Subcutaneous adipose tissue (tissue), 4 donors: ENCODE results near the gene HMX3. TPM values are rescaled to one million over a fixed set of nuclear protein-coding genes. Genes with fewer than 3 reads are reported as not detected.

Experiments used
- total RNA-seq, 4 donors: library from RNA; depleted of rRNA; stranded (reverse); fragments of >200 nt; gene quantifications; one replicate each; pipeline ENCODE4 v1.1.0, GENCODE V29; 2016
- TF ChIP-seq, protein P1 (sequence below): fragments of 450-650 bp; IDR thresholded peaks from one replicate; pipeline ENCODE4 v1.5.1; 2016; ENCODE audit warnings: low read depth, mild to moderate bottlenecking, control low read depth, antibody characterized with exemption, moderate library complexity

HMX3 gene
- total RNA-seq, 4 donors from 2014 or later = not detected

DNA sequence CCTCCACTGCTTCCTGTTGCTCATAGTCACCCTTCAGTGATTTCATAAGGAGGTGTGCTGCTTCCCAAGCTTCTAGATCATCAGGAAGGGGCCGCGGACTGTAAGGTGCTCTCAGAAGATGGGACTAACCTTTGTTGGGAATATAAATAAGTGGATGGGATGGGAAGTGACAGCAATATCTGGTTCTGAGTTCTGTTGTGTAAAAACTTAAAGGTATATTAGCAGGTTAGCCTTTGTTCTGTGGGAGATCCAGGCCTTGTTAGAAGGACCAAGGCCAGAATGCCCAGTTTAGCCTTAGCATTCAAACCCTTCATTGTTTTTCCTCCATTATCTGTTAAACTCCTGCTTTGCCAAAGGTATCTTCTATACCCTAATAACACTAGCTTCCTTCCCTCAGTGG, 30.8 kb downstream of the HMX3 start:
- TF ChIP-seq, protein P1, sequence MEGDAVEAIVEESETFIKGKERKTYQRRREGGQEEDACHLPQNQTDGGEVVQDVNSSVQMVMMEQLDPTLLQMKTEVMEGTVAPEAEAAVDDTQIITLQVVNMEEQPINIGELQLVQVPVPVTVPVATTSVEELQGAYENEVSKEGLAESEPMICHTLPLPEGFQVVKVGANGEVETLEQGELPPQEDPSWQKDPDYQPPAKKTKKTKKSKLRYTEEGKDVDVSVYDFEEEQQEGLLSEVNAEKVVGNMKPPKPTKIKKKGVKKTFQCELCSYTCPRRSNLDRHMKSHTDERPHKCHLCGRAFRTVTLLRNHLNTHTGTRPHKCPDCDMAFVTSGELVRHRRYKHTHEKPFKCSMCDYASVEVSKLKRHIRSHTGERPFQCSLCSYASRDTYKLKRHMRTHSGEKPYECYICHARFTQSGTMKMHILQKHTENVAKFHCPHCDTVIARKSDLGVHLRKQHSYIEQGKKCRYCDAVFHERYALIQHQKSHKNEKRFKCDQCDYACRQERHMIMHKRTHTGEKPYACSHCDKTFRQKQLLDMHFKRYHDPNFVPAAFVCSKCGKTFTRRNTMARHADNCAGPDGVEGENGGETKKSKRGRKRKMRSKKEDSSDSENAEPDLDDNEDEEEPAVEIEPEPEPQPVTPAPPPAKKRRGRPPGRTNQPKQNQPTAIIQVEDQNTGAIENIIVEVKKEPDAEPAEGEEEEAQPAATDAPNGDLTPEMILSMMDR = no peak

DNA sequence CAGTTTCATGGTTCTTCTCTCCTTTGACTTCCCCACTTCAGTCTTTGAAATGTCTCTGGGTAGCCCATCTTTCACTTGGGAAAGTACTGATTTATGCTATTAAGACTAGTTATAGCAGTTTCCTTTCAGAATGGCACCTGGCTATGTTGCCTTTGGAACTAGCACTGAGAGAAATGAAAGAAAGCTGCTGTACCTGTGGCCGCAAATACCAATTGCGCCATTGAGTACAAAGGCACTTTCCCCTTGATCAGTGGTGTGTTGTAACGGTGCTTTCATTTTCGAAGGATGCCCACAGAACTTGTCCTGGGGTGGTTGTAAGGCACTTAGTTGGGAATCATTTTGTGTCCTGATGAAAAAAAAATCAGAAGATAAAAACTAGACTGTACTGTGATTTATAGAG, 35.2 kb downstream of the HMX3 start:
- TF ChIP-seq, protein P1 = no peak

DNA sequence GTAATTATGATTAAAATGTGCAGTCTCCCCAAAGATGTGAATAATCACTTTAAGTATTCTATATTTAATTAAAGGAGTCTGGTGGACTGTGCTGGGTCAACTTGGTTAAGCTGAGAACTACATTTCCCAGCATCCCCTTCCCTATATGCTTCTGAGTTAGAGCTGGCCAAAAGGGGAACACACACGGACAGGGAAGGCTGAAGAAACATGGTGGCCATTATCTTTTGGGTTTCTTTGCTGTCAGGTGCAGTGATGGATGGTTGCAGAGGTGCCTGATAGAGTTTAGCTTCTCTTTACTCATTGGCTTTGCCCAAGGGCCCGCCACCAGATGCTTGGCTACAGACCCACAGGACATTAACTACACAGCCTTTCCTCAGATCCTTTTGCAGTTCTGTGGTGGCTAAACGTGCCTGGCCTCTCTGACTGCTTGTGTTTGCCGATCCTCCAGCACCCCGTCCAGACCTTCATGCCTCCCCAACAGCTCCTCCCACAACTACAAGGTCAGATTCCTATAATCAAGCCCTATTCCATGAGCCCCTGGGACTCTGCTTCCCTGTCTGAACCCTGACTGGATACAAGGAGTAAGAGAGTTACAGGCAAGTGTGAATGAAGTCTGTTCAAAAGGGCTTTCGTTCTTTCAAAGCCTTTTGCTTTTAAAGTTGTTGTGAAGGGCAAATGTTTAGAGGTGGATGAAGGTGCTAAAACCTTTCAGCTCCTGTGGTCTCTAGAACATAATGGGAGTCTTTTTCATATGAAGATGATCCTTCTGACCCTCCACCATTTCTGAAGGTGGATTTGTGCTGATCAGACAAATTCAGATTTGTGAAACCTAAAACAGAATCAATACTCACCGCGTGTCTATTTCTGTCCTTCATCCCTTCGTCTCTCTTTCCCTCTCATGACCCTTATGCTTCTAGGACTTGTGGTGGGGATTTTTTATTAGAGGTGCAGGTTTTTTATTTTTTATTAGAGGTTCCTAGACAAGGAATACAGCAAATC, 39.9 kb downstream of the HMX3 start:
- TF ChIP-seq, protein P1 = no peak

DNA sequence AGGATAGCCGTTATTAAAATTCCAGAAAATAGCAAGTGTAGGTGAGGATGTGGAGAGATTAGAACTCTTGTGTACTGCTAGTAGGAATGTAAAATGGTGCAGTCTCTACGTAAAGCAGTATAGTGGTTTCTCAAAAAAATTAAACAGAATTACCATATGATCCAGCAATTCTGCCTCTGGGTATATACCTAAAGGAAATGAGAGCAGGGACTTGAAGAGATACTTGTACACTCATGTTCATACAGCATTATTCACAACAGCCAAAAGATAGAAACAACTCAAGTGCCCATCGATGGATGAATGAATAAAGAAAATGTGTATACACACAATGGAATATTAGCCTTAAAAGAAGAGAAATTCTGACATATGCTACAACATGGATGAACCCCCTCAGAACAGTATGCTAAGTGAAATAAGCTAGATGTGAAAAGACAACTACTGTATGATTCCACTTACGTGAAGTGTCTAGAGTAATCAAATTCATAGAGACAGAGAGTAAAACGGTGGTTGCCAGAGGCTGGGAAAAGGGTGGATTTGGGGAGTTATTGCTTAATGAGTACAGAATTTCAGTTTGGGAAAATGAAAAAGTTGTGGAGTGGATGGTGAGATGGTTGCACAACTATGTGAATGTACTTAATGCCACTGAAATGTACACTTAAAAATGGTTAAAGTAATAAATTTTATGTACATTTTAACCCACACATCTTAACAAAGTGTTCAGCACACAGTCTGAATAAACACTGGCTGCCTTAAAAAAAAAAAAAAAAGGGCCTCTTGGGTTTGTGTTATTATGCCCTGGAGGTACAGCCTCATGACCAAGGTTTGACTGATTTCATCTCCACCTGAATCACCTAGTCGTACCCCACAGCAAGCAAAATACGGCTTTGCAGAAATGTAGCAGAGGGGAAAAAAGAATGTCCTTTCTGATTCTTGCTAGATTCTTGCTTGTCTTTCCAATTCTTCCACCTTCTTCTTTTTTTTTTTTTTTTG, 44.6 kb downstream of the HMX3 start:
- TF ChIP-seq, protein P1 = no peak

DNA sequence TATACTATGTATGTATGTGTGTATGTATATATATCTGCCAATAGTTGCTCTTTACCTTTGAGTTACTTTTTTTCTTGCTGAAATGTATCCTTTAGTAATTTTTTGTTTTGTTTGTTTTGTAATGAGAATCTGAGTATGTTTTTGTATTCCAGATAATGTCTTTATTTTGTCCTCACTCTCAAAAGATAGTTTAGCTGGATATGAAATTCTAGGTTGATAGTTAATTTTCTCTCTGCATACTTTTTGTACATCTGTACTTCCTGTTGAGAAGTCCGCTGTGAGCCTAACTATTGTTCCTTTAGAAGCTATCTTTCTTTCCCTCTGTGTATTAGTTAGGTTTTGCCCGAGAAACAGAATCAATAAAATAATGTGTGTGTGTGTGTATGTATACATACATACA, 48.0 kb downstream of the HMX3 start:
- TF ChIP-seq, protein P1 = no peak

DNA sequence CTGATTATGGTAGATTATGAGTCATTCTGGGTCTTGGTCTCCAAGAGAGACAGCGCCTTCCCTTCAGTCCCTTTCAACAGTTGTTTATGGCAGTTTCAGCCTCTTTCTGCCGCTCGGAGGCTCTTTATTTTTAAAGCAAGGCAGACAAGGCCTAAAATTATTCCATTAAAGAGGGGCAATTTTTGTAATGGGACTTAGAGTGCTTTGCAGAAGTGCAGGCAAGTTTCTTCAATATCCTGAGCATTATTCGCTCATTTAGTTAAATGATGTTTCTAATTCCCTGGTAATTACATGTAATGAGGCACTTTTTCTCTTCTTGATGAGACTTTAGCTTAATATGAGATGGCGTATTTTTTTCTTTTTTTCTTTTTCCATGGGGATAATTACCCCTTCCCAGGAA, 52.0 kb downstream of the HMX3 start:
- TF ChIP-seq, protein P1 = no peak

Other genes with a start within 250 kb of the HMX3 start
- not detected for gene FAM24A, start 225.4 kb upstream of the HMX3 start, total RNA-seq
- gene C10orf88, start 181.7 kb upstream of the HMX3 start, total RNA-seq = 10 to 100 TPM in 1 of 4 donors, 1 to 10 TPM in 3; 4.3 to 10.8 (median 7.0) TPM
- 1 to 10 TPM; 2.4 to 6.2 (median 3.0) TPM for gene PSTK, start 155.6 kb upstream of the HMX3 start, total RNA-seq
- 10 to 100 TPM; 10.4 to 16.0 (median 14.0) TPM for gene IKZF5, start 127.2 kb upstream of the HMX3 start, total RNA-seq
- 10 to 100 TPM; 15.6 to 25.6 (median 19.6) TPM for gene ACADSB, start 127.0 kb upstream of the HMX3 start, total RNA-seq
- gene HMX2, start 12.2 kb downstream of the HMX3 start, total RNA-seq = not detected
- 100 to 1,000 TPM in 2 of 4 donors, 10 to 100 TPM in 2; 78.0 to 129 (median 95.9) TPM for gene BUB3, start 18.4 kb downstream of the HMX3 start, total RNA-seq